K562 (cell line): ENCODE results near the gene SULT2B1. TPM values are rescaled to one million over a fixed set of nuclear protein-coding genes. Genes with fewer than 3 reads are reported as not detected.

Source experiments
- RBM17 ChIP-seq: fragments of 200-400 bp; formaldehyde crosslinking; IDR thresholded peaks from 2 replicates; pipeline ENCODE4 v1.6.1; 2017; ENCODE audit warnings: low read depth, mild to moderate bottlenecking, low read length, borderline replicate concordance
- SMARCB1 ChIP-seq: IDR thresholded peaks from 2 replicates; pipeline ENCODE4 v1.6.1; 2011; ENCODE audit warnings: improper control_type of control experiment, low read depth; ENCODE audit not compliant: insufficient read length
- ZNF75A ChIP-seq: fragments of 450-650 bp; formaldehyde crosslinking; IDR thresholded peaks from 2 replicates; pipeline ENCODE4 v1.4.0; 2020; ENCODE audit warnings: mild to moderate bottlenecking
- polyA plus RNA-seq, 8 experiments: library from polyadenylated mRNA; depleted of rRNA in 4 of 8; stranded (reverse) in 5 of 8; unstranded in 3 of 8; fragments of >200 nt; fragmentation: Nextera tagmentation in 2 of 8; fragmentation: Illumina TruSeq in 1 of 8; extraction: Ambion mirVana in 2 of 8; extraction: Trizol in 1 of 8; gene quantifications; 2 replicates each; pipeline versions ENCODE4 v1.2.1 to v1.2.3, GENCODE V29; 2011 to 2014; ENCODE audit warnings: inconsistent platforms in 1 of 8, missing spikeins in 1 of 8
- total RNA-seq, 7 experiments: library from RNA; depleted of rRNA in 6 of 7; stranded (reverse); fragments of >200 nt in 6 of 7; fragmentation: Illumina TruSeq in 2 of 7; extraction: Trizol in 2 of 7; gene quantifications; 2 replicates each; pipeline versions ENCODE4 v1.2.1 to v1.2.3, GENCODE V29; 2011 to 2021; ENCODE audit warnings: low replicate concordance in 1 of 7
- TF ChIP-seq, protein P1 (sequence below): fragments of 250-450 bp; sonication (Bioruptor Pico); IDR thresholded peaks from 2 replicates; pipeline ENCODE4 v1.4.0; 2020; ENCODE audit warnings: mild to moderate bottlenecking, moderate library complexity, borderline replicate concordance
- TF ChIP-seq, protein P2 (sequence below): sonication (generic); formaldehyde crosslinking; IDR thresholded peaks from 2 replicates; pipeline ENCODE4 v1.8.0; 2022; ENCODE audit warnings: mild to moderate bottlenecking, missing genetic modification reagents, borderline replicate concordance
- TF ChIP-seq, protein P3 (sequence below): fragments of 450-650 bp; IDR thresholded peaks from 2 replicates; pipeline ENCODE4 v1.6.1; 2016; ENCODE audit warnings: mild to moderate bottlenecking, moderate library complexity
- TF ChIP-seq, protein P4 (sequence below): fragments of 250-450 bp; sonication (Bioruptor Pico); IDR thresholded peaks from 2 replicates; pipeline ENCODE4 v1.8.0; 2022; ENCODE audit warnings: inconsistent platforms

The SULT2B1 gene
- total and polyA plus RNA-seq, 9 of the 15 experiments (the other 6 are each of a cell fraction or from before 2014, with no cell fraction given) = 0.09 to 0.62 (median 0.22) TPM; not detected in 2

DNA sequence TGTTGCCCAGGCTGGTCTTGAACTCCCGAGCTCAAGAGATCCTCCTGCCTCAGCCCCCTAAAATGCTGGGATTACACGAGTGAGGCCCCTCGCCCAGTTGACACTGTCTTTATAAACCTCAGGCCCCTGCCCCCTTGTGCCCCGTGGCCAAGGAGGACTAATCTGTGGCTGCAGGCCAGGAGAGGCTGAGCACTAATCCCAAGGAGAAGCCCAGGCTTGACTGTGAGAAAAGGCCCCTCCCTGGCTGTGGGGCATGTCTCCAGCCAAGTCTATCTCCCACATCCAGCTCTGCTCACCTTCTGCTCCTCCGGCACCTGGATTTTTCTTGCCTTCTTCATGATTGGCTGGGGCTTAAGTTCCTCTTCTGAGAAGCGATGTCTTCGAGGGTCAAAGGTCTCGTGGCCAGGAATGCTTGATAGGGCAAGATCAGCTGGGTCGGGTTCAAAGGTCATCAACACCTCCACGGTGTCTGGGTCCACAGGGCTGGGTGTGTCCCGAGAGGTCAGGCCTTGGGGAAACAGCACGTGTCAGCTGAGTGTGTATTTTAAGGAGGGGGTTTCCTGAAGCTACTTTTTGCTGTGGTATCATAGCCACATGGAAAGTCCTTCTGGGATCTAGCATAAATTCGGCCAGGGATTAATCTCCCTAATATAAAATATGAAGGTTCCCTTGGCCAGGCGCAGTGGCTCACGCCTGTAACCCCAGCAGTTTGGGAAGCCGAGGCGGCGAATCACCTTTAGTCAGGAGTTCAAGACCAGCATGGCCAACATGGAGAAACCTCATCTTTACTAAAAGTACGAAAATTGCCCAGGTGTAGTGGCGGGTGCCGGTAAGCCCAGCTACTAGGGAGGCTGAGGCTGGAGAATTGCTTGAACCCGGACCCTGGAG lies 81.4 kb downstream of the SULT2B1 start (continued):
- TF ChIP-seq, protein P1, sequence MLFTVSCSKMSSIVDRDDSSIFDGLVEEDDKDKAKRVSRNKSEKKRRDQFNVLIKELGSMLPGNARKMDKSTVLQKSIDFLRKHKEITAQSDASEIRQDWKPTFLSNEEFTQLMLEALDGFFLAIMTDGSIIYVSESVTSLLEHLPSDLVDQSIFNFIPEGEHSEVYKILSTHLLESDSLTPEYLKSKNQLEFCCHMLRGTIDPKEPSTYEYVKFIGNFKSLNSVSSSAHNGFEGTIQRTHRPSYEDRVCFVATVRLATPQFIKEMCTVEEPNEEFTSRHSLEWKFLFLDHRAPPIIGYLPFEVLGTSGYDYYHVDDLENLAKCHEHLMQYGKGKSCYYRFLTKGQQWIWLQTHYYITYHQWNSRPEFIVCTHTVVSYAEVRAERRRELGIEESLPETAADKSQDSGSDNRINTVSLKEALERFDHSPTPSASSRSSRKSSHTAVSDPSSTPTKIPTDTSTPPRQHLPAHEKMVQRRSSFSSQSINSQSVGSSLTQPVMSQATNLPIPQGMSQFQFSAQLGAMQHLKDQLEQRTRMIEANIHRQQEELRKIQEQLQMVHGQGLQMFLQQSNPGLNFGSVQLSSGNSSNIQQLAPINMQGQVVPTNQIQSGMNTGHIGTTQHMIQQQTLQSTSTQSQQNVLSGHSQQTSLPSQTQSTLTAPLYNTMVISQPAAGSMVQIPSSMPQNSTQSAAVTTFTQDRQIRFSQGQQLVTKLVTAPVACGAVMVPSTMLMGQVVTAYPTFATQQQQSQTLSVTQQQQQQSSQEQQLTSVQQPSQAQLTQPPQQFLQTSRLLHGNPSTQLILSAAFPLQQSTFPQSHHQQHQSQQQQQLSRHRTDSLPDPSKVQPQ = no peak
- TF ChIP-seq, protein P2, sequence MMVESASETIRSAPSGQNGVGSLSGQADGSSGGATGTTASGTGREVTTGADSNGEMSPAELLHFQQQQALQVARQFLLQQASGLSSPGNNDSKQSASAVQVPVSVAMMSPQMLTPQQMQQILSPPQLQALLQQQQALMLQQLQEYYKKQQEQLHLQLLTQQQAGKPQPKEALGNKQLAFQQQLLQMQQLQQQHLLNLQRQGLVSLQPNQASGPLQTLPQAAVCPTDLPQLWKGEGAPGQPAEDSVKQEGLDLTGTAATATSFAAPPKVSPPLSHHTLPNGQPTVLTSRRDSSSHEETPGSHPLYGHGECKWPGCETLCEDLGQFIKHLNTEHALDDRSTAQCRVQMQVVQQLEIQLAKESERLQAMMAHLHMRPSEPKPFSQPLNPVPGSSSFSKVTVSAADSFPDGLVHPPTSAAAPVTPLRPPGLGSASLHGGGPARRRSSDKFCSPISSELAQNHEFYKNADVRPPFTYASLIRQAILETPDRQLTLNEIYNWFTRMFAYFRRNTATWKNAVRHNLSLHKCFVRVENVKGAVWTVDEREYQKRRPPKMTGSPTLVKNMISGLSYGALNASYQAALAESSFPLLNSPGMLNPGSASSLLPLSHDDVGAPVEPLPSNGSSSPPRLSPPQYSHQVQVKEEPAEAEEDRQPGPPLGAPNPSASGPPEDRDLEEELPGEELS (CRISPR knock-in tag) = no peak
- TF ChIP-seq, protein P3, sequence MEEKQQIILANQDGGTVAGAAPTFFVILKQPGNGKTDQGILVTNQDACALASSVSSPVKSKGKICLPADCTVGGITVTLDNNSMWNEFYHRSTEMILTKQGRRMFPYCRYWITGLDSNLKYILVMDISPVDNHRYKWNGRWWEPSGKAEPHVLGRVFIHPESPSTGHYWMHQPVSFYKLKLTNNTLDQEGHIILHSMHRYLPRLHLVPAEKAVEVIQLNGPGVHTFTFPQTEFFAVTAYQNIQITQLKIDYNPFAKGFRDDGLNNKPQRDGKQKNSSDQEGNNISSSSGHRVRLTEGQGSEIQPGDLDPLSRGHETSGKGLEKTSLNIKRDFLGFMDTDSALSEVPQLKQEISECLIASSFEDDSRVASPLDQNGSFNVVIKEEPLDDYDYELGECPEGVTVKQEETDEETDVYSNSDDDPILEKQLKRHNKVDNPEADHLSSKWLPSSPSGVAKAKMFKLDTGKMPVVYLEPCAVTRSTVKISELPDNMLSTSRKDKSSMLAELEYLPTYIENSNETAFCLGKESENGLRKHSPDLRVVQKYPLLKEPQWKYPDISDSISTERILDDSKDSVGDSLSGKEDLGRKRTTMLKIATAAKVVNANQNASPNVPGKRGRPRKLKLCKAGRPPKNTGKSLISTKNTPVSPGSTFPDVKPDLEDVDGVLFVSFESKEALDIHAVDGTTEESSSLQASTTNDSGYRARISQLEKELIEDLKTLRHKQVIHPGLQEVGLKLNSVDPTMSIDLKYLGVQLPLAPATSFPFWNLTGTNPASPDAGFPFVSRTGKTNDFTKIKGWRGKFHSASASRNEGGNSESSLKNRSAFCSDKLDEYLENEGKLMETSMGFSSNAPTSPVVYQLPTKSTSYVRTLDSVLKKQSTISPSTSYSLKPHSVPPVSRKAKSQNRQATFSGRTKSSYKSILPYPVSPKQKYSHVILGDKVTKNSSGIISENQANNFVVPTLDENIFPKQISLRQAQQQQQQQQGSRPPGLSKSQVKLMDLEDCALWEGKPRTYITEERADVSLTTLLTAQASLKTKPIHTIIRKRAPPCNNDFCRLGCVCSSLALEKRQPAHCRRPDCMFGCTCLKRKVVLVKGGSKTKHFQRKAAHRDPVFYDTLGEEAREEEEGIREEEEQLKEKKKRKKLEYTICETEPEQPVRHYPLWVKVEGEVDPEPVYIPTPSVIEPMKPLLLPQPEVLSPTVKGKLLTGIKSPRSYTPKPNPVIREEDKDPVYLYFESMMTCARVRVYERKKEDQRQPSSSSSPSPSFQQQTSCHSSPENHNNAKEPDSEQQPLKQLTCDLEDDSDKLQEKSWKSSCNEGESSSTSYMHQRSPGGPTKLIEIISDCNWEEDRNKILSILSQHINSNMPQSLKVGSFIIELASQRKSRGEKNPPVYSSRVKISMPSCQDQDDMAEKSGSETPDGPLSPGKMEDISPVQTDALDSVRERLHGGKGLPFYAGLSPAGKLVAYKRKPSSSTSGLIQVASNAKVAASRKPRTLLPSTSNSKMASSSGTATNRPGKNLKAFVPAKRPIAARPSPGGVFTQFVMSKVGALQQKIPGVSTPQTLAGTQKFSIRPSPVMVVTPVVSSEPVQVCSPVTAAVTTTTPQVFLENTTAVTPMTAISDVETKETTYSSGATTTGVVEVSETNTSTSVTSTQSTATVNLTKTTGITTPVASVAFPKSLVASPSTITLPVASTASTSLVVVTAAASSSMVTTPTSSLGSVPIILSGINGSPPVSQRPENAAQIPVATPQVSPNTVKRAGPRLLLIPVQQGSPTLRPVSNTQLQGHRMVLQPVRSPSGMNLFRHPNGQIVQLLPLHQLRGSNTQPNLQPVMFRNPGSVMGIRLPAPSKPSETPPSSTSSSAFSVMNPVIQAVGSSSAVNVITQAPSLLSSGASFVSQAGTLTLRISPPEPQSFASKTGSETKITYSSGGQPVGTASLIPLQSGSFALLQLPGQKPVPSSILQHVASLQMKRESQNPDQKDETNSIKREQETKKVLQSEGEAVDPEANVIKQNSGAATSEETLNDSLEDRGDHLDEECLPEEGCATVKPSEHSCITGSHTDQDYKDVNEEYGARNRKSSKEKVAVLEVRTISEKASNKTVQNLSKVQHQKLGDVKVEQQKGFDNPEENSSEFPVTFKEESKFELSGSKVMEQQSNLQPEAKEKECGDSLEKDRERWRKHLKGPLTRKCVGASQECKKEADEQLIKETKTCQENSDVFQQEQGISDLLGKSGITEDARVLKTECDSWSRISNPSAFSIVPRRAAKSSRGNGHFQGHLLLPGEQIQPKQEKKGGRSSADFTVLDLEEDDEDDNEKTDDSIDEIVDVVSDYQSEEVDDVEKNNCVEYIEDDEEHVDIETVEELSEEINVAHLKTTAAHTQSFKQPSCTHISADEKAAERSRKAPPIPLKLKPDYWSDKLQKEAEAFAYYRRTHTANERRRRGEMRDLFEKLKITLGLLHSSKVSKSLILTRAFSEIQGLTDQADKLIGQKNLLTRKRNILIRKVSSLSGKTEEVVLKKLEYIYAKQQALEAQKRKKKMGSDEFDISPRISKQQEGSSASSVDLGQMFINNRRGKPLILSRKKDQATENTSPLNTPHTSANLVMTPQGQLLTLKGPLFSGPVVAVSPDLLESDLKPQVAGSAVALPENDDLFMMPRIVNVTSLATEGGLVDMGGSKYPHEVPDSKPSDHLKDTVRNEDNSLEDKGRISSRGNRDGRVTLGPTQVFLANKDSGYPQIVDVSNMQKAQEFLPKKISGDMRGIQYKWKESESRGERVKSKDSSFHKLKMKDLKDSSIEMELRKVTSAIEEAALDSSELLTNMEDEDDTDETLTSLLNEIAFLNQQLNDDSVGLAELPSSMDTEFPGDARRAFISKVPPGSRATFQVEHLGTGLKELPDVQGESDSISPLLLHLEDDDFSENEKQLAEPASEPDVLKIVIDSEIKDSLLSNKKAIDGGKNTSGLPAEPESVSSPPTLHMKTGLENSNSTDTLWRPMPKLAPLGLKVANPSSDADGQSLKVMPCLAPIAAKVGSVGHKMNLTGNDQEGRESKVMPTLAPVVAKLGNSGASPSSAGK = no peak; the same call in 1 of the 2 replicates
- TF ChIP-seq RBM17 = no peak
- TF ChIP-seq, protein P4, sequence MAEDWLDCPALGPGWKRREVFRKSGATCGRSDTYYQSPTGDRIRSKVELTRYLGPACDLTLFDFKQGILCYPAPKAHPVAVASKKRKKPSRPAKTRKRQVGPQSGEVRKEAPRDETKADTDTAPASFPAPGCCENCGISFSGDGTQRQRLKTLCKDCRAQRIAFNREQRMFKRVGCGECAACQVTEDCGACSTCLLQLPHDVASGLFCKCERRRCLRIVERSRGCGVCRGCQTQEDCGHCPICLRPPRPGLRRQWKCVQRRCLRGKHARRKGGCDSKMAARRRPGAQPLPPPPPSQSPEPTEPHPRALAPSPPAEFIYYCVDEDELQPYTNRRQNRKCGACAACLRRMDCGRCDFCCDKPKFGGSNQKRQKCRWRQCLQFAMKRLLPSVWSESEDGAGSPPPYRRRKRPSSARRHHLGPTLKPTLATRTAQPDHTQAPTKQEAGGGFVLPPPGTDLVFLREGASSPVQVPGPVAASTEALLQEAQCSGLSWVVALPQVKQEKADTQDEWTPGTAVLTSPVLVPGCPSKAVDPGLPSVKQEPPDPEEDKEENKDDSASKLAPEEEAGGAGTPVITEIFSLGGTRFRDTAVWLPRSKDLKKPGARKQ (CRISPR knock-in tag) = no peak
- TF ChIP-seq SMARCB1 = no peak
- no peak for TF ChIP-seq ZNF75A (CRISPR knock-in tag)
